Measurements from ENCODE around the gene S100A7A.

DNA sequence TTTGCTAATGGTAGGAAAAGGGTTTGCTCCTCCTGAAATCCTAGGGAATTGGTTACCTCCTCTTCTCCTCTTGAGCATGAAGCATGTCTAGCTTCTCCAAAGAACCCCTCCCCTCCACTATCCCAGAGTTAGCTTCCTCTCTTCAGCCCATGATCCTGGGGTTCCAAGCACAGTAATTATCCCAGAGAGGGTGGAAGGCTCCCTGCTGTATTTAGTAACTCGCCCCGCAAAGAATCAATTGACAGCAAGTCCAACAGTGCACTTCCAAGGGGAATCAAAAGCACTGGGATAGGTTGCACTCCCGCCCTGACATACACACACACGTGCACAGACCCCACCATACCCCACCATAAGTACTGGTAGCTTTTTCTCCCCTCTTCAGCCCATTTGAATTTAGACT lies 28.5 kb upstream of the S100A7A start:
- TF ChIP-seq RAD21 (CRISPR knock-in tag; IDR thresholded peaks at IDR 0.05) (no peak), FOXA3 (CRISPR knock-in tag; IDR thresholded peaks at IDR 0.05) (no peak), NFKB2 (CRISPR knock-in tag; IDR thresholded peaks at IDR 0.05; ENCODE audit: borderline replicate concordance) (no peak), EZH2 (conservative IDR thresholded peaks at IDR 0.05; ENCODE audit: low read depth, low read length) (no peak), ZNF530 (CRISPR knock-in tag; IDR thresholded peaks at IDR 0.05; ENCODE audit: low read depth) (no peak)
- TF ChIP-seq, protein P1, sequence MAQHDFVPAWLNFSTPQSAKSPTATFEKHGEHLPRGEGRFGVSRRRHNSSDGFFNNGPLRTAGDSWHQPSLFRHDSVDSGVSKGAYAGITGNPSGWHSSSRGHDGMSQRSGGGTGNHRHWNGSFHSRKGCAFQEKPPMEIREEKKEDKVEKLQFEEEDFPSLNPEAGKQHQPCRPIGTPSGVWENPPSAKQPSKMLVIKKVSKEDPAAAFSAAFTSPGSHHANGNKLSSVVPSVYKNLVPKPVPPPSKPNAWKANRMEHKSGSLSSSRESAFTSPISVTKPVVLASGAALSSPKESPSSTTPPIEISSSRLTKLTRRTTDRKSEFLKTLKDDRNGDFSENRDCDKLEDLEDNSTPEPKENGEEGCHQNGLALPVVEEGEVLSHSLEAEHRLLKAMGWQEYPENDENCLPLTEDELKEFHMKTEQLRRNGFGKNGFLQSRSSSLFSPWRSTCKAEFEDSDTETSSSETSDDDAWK (CRISPR knock-in tag; IDR thresholded peaks at IDR 0.05), result no peak
